GM23338 (cell line): ENCODE data around the gene ZFP42.

Experiments used
- CTCF ChIP-seq, 2 experiments: fragments of 200-600 bp in 1 of 2; sonication (generic) in 1 of 2; conservative IDR thresholded peaks; 2 replicates each; pipeline versions ENCODE4 v1.5.1 to v1.6.1; 2016 to 2017; ENCODE audit warnings: antibody characterized with exemption in 2 of 2, low read depth in 2 of 2, mild to moderate bottlenecking in 2 of 2, moderate library complexity in 1 of 2
- POLR2AphosphoS5 ChIP-seq: IDR thresholded peaks from 2 replicates; pipeline ENCODE4 v1.6.1; 2016; ENCODE audit warnings: antibody characterized with exemption, low read depth

- TF ChIP-seq CTCF (conservative IDR thresholded peaks at IDR 0.05; ENCODE audit: low read depth in 2 of 2) (no peak), POLR2AphosphoS5 (no peak)
Measured at GRCh38 chr4:187972135-187972534, 23.4 kb upstream of the ZFP42 start.
